Fibroblast of the aortic adventitia (primary cell): ENCODE results near the gene SCART1. TPM values are rescaled to one million over a fixed set of nuclear protein-coding genes. Genes with fewer than 3 reads are reported as not detected.
"Not testable (repeated sequence)": the region's sequence is repeated elsewhere in the genome, so short reads cannot be mapped to it uniquely, and the experiment has no call there.

ENCODE experiments used
- DNase-seq: peaks from one replicate; pipeline ENCODE4 v3.0.0-alpha.2; 2010; ENCODE audit warnings: low read depth
- H3K4me3 ChIP-seq: 2 replicates; pipeline ENCODE4 v1.5.1; 2011; ENCODE audit warnings: low read depth, mild to moderate bottlenecking, control low read depth, low read length, moderate library complexity
- CTCF ChIP-seq: IDR thresholded peaks from 2 replicates; pipeline ENCODE4 v1.5.1; 2011; ENCODE audit warnings: mild to moderate bottlenecking, low read length, control low read depth, inconsistent platforms; ENCODE audit not compliant: insufficient read depth
- total RNA-seq: library from RNA; depleted of rRNA; stranded (reverse); fragments of >200 nt; gene quantifications from 2 replicates; pipeline ENCODE4 v1.2.3, GENCODE V29; 2012; ENCODE audit warnings: low replicate concordance

Gene SCART1
- total RNA-seq, 1 donor, result 1.6 TPM

GRCh38 chr10:133464582-133465031 lies 10.9 kb downstream of the SCART1 start:
- no peak for TF ChIP-seq CTCF

GRCh38 chr10:133465191-133465949 lies 11.6 kb downstream of the SCART1 start:
- no peak overlapping the region for H3K4me3 ChIP-seq
- no peak for TF ChIP-seq CTCF
- no peak for DNase-seq

More at GRCh38 chr10:133464582-133465031, 10.9 kb downstream of the SCART1 start:
- DNase-seq, result no peak
- H3K4me3 ChIP-seq, result no peak overlapping the region

- DNase-seq, result no peak
- no peak overlapping the region for H3K4me3 ChIP-seq
- no peak for TF ChIP-seq CTCF
These were observed 12.3 kb downstream of the SCART1 start for GRCh38 chr10:133465950-133466474.

- no peak for TF ChIP-seq CTCF
- DNase-seq, result no peak
- H3K4me3 ChIP-seq, result no peak overlapping the region
These were observed 13.0 kb downstream of the SCART1 start for GRCh38 chr10:133466683-133467275.

- H3K4me3 ChIP-seq, result no peak overlapping the region
- TF ChIP-seq CTCF, result no peak
- DNase-seq, result no peak
These were observed 13.7 kb downstream of the SCART1 start for GRCh38 chr10:133467286-133467911.

GRCh38 chr10:133469205-133469604 lies 15.5 kb downstream of the SCART1 start:
- not testable (repeated sequence) for DNase-seq, H3K4me3 ChIP-seq
